Stomach (tissue), 9 donors: ENCODE data around the gene TSC22D4. TPM values are rescaled to one million over a fixed set of nuclear protein-coding genes. Genes with fewer than 3 reads are reported as not detected.
A peak's percentile ranks its signal among the peaks of the same experiment; 100 is the strongest.

Experiments used
- DNase-seq, 2 donors: peaks; one replicate each; pipeline versions ENCODE4 v3.0.0 to v3.0.0-alpha.2; 2013 to 2019
- H3K27ac ChIP-seq, 5 donors: fragments of 200-600 bp in 4 of 5; sonication (generic) in 4 of 5; one replicate each; pipeline ENCODE4 v1.5.1; 2013 to 2019; ENCODE audit warnings: mild to moderate bottlenecking in 1 of 5, moderate library complexity in 1 of 5
- H3K27me3 ChIP-seq, 3 donors: fragments of 200-600 bp; sonication (generic); one replicate each; pipeline ENCODE4 v1.5.1; 2017 to 2019; ENCODE audit warnings: mixed run types in 1 of 3
- H3K36me3 ChIP-seq, 4 donors: fragments of 200-600 bp; sonication (generic); 1 replicate in 3 of 4; 2 replicates in 1 of 4; pipeline ENCODE4 v1.5.1; 2016 to 2019
- H3K4me1 ChIP-seq, 4 donors: fragments of 200-600 bp; sonication (generic); one replicate each; pipeline ENCODE4 v1.5.1; 2016 to 2019
- H3K4me3 ChIP-seq, 4 donors: fragments of 200-600 bp; sonication (generic) in 3 of 4; one replicate each; pipeline ENCODE4 v1.5.1; 2016 to 2019; ENCODE audit warnings: mild to moderate bottlenecking in 1 of 4
- H3K9me3 ChIP-seq, 4 donors: fragments of 200-600 bp; sonication (generic); one replicate each; pipeline ENCODE4 v1.5.1; 2016 to 2019
- CTCF ChIP-seq, 7 experiments: fragments of 450-650 bp in 4 of 7; fragments of 200-600 bp in 3 of 7; sonication (generic) in 3 of 7; IDR thresholded peaks; one replicate each; pipeline ENCODE4 v1.5.1; 2016 to 2019; ENCODE audit warnings: antibody characterized with exemption in 7 of 7, control low read depth in 2 of 7, mild to moderate bottlenecking in 1 of 7
- EP300 ChIP-seq: sonication (generic); formaldehyde crosslinking; IDR thresholded peaks from one replicate; pipeline ENCODE4 v1.6.1; 2017; ENCODE audit warnings: antibody characterized with exemption
- POLR2A ChIP-seq, 4 donors: fragments of 450-650 bp; IDR thresholded peaks; one replicate each; pipeline ENCODE4 v1.6.1; 2016; ENCODE audit warnings: antibody characterized with exemption in 4 of 4, control low read depth in 2 of 4, mild to moderate bottlenecking in 1 of 4, moderate library complexity in 1 of 4
- POLR2AphosphoS5 ChIP-seq, 3 donors: sonication (generic); formaldehyde crosslinking; IDR thresholded peaks; one replicate each; pipeline ENCODE4 v1.6.1; 2016; ENCODE audit warnings: antibody characterized with exemption in 3 of 3
- WGBS, 5 donors: extraction: QIAGEN DNeasy Blood & Tissue Kit in 3 of 5; methylation state at CpG; one replicate each; pipeline versions ENCODE4 v1.1.5 to v1.1.7; 2013 to 2018; 5-methylcytosine and 5-hydroxymethylcytosine counted together
- intact Hi-C: fragments of 100-400 bp; cut with DNase I; formaldehyde crosslinking; loops from one replicate; pipeline ENCODE4 v1.15.1; 2023; ENCODE audit warnings: low total_unique reads
- polyA plus RNA-seq, 3 donors: library from polyadenylated mRNA; stranded (reverse); fragments of 200-250 nt; gene quantifications; one replicate each; pipeline ENCODE4 v1.2.3, GENCODE V29; 2013
- total RNA-seq, 5 donors: library from RNA; depleted of rRNA; stranded (reverse); fragments of >200 nt; gene quantifications; one replicate each; pipeline versions ENCODE4 v1.1.0 to v1.2.3, GENCODE V29; 2014 to 2016
- donor health status: healthy with polysubstance abuse.
- donor health status: Bipolar disorder and iron deficiency.
- donor health status: healthy.

Gene TSC22D4
- total and polyA plus RNA-seq, 8 donors = 9.4 to 120 (median 31.5) TPM

GRCh38 chr7:100493476-100494264 is 14.7 kb upstream of the TSC22D4 start:
- 3 to 6% (median 5%) methylated on average over 11 to 56 of the region's 56 CpGs for WGBS, 5 donors
- Histone ChIP-seq H3K4me3 (peak overlapping the region; percentile 38 to 48 (median 42)), H3K9me3 (no peaks in the 10 kb centered on the region), H3K27ac (peak overlapping the region in 1 of 5 donors; percentile 43), H3K27me3 (peaks cover 0 to 14% (median 8%) of the 10 kb centered on the region in 3 donors), H3K4me1 (peaks cover 11 to 18% (median 14%) of the 10 kb centered on the region in 4 donors), H3K36me3 (no peaks in the 10 kb centered on the region)
- intact Hi-C loops = no loop called here
- TF ChIP-seq EP300 = no peak
- no peak for TF ChIP-seq POLR2A (IDR thresholded peaks at IDR 0.05)
- TF ChIP-seq CTCF (IDR thresholded peaks at IDR 0.05) = peak in 1 of 7 experiments; percentile 12
- TF ChIP-seq POLR2AphosphoS5 (IDR thresholded peaks at IDR 0.05) = no peak
- peak; percentile 61 to 86 for DNase-seq

- WGBS, 5 donors = 80 to 89% (median 83%) methylated on average over 5 of the region's 5 CpGs
- Histone ChIP-seq H3K4me3 (peak overlapping the region; percentile 38 to 48 (median 42)), H3K27ac (no peak overlapping the region), H3K27me3 (peaks cover 0 to 14% (median 8%) of the 10 kb centered on the region in 3 donors), H3K36me3 (no peaks in the 10 kb centered on the region), H3K4me1 (peaks cover 11 to 18% (median 14%) of the 10 kb centered on the region in 4 donors), H3K9me3 (no peaks in the 10 kb centered on the region)
- TF ChIP-seq EP300 (no peak), POLR2AphosphoS5 (IDR thresholded peaks at IDR 0.05) (no peak), CTCF (IDR thresholded peaks at IDR 0.05) (no peak), POLR2A (IDR thresholded peaks at IDR 0.05) (no peak)
- DNase-seq = no peak
- intact Hi-C loops = no loop called here
These were observed 13.9 kb upstream of the TSC22D4 start for GRCh38 chr7:100492738-100493475.

GRCh38 chr7:100491192-100491578 is 12.2 kb upstream of the TSC22D4 start:
- no peaks in the 10 kb centered on the region for H3K9me3 ChIP-seq
- DNase-seq = no peak
- H3K4me1 ChIP-seq = peaks cover 11 to 18% (median 14%) of the 10 kb centered on the region in 4 donors
- intact Hi-C loops = no loop called here
- H3K27me3 ChIP-seq = peaks cover 0 to 14% (median 8%) of the 10 kb centered on the region in 3 donors
- no peak overlapping the region for H3K27ac ChIP-seq
- no peak overlapping the region for H3K4me3 ChIP-seq
- 82 to 97% (median 96%) methylated on average over 5 of the region's 5 CpGs for WGBS, 5 donors
- TF ChIP-seq POLR2AphosphoS5 (IDR thresholded peaks at IDR 0.05) = no peak
- TF ChIP-seq EP300 = no peak
- no peak for TF ChIP-seq CTCF (IDR thresholded peaks at IDR 0.05)
- TF ChIP-seq POLR2A (IDR thresholded peaks at IDR 0.05) = no peak
- H3K36me3 ChIP-seq = no peaks in the 10 kb centered on the region

- 82 to 86% (median 86%) methylated on average over 24 to 25 of the region's 25 CpGs for WGBS, 5 donors
- no peaks in the 10 kb centered on the region for H3K36me3 ChIP-seq
- peaks cover 0 to 14% (median 8%) of the 10 kb centered on the region in 3 donors for H3K27me3 ChIP-seq
- H3K4me1 ChIP-seq = peaks cover 11 to 18% (median 14%) of the 10 kb centered on the region in 4 donors
- TF ChIP-seq EP300 (no peak), CTCF (IDR thresholded peaks at IDR 0.05) (no peak), POLR2AphosphoS5 (IDR thresholded peaks at IDR 0.05) (no peak), POLR2A (IDR thresholded peaks at IDR 0.05) (no peak)
- H3K9me3 ChIP-seq = no peaks in the 10 kb centered on the region
- no peak for DNase-seq
- intact Hi-C loops = no loop called here
- H3K4me3 ChIP-seq = no peak overlapping the region
- no peak overlapping the region for H3K27ac ChIP-seq
These were observed 11.6 kb upstream of the TSC22D4 start for GRCh38 chr7:100490483-100491191.
